SK-N-SH treated with all-trans-retinoic acid at 6 μM for 48 hours (cell line): ENCODE measurements around the gene TBR1.

Experiments
- ATAC-seq: fragments of 200-7000 bp; cut with Tn5 transposase; 3 replicates; pipeline ENCODE4 v1.9.1; 2020; ENCODE audit warnings: mild to moderate bottlenecking, moderate library complexity
- BACH2 ChIP-seq: fragments of 250-450 bp; sonication (Bioruptor Pico); IDR thresholded peaks from 2 replicates; pipeline ENCODE4 v1.9.0; 2021; ENCODE audit warnings: mild to moderate bottlenecking, borderline replicate concordance
- CREB5 ChIP-seq: fragments of 250-450 bp; sonication (Bioruptor Pico); IDR thresholded peaks from 2 replicates; pipeline ENCODE4 v1.5.1; 2020; ENCODE audit warnings: low read depth, mild to moderate bottlenecking, moderate library complexity
- CSRNP3 ChIP-seq: fragments of 250-450 bp; sonication (Bioruptor Pico); IDR thresholded peaks from 2 replicates; pipeline ENCODE4 v1.5.1; 2021; ENCODE audit warnings: mild to moderate bottlenecking, moderate library complexity
- GLIS3 ChIP-seq: fragments of 250-450 bp; sonication (Bioruptor Pico); IDR thresholded peaks from 2 replicates; pipeline ENCODE4 v1.5.0; 2020; ENCODE audit warnings: mild to moderate bottlenecking, moderate library complexity
- OSR1 ChIP-seq: fragments of 250-450 bp; sonication (Bioruptor Pico); IDR thresholded peaks from 2 replicates; pipeline ENCODE4 v1.8.0; 2022; ENCODE audit warnings: moderate library complexity, mild to moderate bottlenecking, inconsistent platforms
- PATZ1 ChIP-seq: fragments of 250-450 bp; sonication (Bioruptor Pico); IDR thresholded peaks from 2 replicates; pipeline ENCODE4 v1.8.0; 2020; ENCODE audit warnings: mild to moderate bottlenecking, moderate library complexity, borderline replicate concordance
- SNAI2 ChIP-seq: fragments of 250-450 bp; sonication (Bioruptor Pico); IDR thresholded peaks from 2 replicates; pipeline ENCODE4 v1.5.0; 2020; ENCODE audit warnings: mild to moderate bottlenecking, moderate library complexity
- TCF4 ChIP-seq: fragments of 250-450 bp; sonication (Bioruptor Pico); IDR thresholded peaks from 2 replicates; pipeline ENCODE4 v1.8.0; 2021; ENCODE audit warnings: mild to moderate bottlenecking, moderate library complexity, borderline replicate concordance
- TOX ChIP-seq: fragments of 250-450 bp; sonication (Bioruptor Pico); IDR thresholded peaks from 2 replicates; pipeline ENCODE4 v1.8.0; 2021; ENCODE audit warnings: mild to moderate bottlenecking, moderate library complexity, borderline replicate concordance
- TSHZ2 ChIP-seq: fragments of 250-450 bp; sonication (Bioruptor Pico); IDR thresholded peaks from 2 replicates; pipeline ENCODE4 v1.5.0; 2020; ENCODE audit warnings: mild to moderate bottlenecking, moderate library complexity
- ZFP3 ChIP-seq: fragments of 250-450 bp; sonication (Bioruptor Pico); IDR thresholded peaks from 2 replicates; pipeline ENCODE4 v1.5.0; 2020; ENCODE audit warnings: mild to moderate bottlenecking, moderate library complexity
- ZFP30 ChIP-seq: fragments of 450-650 bp; formaldehyde crosslinking; IDR thresholded peaks from 2 replicates; pipeline ENCODE4 v1.5.0; 2022; ENCODE audit warnings: mild to moderate bottlenecking, moderate library complexity
- ZNF565 ChIP-seq: fragments of 450-650 bp; formaldehyde crosslinking; conservative IDR thresholded peaks from 2 replicates; pipeline ENCODE4 v1.5.0; 2020; ENCODE audit warnings: low read depth, mild to moderate bottlenecking, moderate library complexity
- ZNF70 ChIP-seq: fragments of 450-650 bp; formaldehyde crosslinking; IDR thresholded peaks from 2 replicates; pipeline ENCODE4 v1.5.0; 2020; ENCODE audit warnings: mild to moderate bottlenecking, moderate library complexity
- ZNF8 ChIP-seq: fragments of 450-650 bp; formaldehyde crosslinking; IDR thresholded peaks from 2 replicates; pipeline ENCODE4 v1.5.0; 2020; ENCODE audit warnings: mild to moderate bottlenecking, moderate library complexity

TBR1 gene

DNA sequence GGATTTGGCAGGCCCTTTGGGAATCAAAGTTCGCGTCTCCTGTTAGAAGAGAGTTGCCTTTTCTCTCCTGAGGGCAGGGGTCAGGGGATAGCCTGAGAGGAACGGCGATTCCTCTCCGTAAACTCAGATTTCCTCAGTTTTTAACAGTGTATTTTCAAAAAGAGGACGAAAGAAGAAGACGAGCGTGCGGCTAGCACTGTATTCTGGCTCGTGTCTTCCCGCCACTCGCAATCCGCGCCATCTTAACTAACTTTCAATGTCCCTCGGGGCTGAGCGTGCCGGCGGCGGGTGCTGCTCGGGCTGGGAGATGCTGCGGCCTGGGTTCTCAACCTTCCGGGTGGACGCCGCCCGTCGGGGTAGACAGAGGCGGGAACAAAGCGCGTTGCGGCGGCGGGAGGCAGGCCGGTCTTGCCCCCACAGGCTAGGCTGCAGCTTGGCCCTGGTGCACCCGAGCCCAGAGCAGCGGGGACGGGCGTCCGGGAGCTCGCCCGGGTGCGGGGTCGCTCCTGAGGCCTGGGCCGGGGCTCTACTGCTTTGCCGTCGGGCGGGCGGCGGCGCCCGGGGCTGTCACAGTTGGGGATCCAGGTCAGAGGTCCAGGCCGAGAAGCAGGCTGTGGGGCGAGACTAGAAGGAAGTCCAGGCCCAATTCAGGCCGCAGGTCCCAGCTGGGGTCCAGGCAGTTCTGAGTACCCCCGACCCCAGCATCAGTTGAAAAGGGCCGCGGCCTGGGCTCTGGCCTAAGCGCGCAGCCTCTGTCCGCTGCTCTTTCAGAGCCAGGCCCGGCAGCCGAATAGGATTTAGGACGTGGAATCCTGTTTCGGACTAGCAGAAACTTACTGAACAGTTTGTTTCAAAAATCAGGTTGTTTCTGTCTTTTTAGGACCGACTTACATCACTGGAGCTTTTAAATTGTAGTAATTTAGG, 11.8 kb downstream of the TBR1 start:
- TF ChIP-seq ZNF565 (no peak), GLIS3 (CRISPR knock-in tag) (no peak), TSHZ2 (no peak), ZFP3 (CRISPR knock-in tag) (no peak), BACH2 (no peak), ZNF70 (CRISPR knock-in tag) (no peak), ZFP30 (no peak), ZNF8 (no peak)
- ATAC-seq = no peak

DNA sequence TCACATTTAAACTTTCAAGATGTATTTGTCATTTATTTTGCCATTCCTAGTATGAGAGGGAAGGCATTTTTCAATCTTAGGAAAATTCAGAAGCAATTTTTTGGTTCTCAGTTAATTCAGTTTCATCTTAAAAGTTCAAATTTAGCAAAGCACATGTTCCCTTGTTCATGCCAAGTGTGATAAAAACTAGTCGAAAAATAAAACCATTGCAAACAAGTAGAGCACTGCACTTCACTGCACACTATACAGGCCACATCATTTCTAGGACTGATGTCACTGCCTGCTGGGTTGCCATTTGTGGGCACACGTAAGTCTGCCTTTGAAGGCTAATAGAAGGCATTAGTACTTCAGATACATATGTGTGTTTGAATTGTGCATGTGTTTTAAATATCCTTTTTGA, 14.3 kb downstream of the TBR1 start:
- no peak for TF ChIP-seq CREB5 (CRISPR knock-in tag)
- no peak for TF ChIP-seq OSR1
- no peak for TF ChIP-seq TOX (CRISPR knock-in tag)
- no peak for TF ChIP-seq ZNF70 (CRISPR knock-in tag)
- TF ChIP-seq SNAI2 = no peak
- TF ChIP-seq BACH2 = no peak
- TF ChIP-seq GLIS3 (CRISPR knock-in tag) = no peak
- no peak for TF ChIP-seq PATZ1 (CRISPR knock-in tag)
- no peak for ATAC-seq

GRCh38 chr2:161432107-161432506, 16.0 kb downstream of the TBR1 start:
- no peak for TF ChIP-seq TSHZ2
- TF ChIP-seq ZNF565 = no peak
- TF ChIP-seq CSRNP3 (CRISPR knock-in tag) = no peak
- no peak for TF ChIP-seq CREB5 (CRISPR knock-in tag)
- TF ChIP-seq BACH2 = no peak
- no peak for TF ChIP-seq TCF4
- no peak for TF ChIP-seq ZFP30
- TF ChIP-seq ZNF8 = no peak
- no peak for TF ChIP-seq ZFP3 (CRISPR knock-in tag)
- TF ChIP-seq, all 23 proteins: peak for 0

More at GRCh38 chr2:161432107-161432506, 16.0 kb downstream of the TBR1 start:
- no peak for ATAC-seq
